HG03280 (cell line): ENCODE results near the gene GARIN5B.
A peak's percentile ranks its signal among the peaks of the same experiment; 100 is the strongest.

Experiments used
- ATAC-seq: cut with Tn5 transposase; IDR thresholded peaks from one replicate; pipeline ENCODE4 v1.9.1; 2021; ENCODE audit warnings: mild to moderate bottlenecking, moderate library complexity; ENCODE audit not compliant: unreplicated experiment

GARIN5B gene

DNA sequence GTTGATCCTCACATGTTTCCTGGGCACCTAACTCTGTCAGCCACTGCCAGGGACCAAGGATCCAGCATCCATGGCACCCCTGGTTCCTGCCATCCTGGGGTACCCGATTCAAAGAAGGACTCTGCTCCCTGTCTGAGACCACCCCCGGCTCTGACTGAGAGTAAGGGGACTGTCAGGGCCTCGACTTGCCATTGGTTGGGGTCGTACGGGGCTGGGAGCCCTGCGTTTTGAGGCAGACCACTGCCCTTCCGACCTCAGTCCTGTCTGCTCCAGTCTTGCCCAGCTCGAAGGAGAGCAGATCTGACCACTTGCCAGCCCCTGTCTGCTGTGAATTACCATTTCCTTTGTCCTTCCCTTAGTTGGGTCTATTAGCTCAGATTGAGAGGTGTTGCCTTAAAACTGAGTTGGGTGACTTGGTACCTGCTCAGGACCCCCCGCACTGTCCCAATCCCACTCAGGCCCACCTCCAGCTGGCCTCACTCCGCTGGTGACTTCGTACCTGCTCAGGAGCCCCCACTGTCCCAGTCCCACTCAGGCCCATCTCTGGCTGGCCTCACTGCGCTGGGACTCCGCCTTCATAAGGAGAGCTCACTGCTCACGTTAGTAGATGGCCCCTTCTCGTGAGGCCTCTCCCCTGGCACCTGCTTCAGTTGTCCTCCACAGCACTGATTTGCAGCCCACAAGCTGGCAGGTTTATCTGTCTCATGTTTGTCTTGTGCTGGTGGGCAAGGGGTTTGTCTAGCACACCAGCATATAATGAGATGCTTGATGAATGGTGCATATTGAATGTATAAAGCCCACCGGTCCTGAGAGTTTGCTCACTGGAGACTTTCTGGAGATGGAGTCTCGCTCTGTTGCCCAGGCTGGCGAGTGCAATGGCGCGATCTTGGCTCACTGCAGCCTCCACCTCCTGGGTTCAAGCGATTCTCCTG, 26.6 kb upstream of the GARIN5B start:
- ATAC-seq, result no peak

DNA sequence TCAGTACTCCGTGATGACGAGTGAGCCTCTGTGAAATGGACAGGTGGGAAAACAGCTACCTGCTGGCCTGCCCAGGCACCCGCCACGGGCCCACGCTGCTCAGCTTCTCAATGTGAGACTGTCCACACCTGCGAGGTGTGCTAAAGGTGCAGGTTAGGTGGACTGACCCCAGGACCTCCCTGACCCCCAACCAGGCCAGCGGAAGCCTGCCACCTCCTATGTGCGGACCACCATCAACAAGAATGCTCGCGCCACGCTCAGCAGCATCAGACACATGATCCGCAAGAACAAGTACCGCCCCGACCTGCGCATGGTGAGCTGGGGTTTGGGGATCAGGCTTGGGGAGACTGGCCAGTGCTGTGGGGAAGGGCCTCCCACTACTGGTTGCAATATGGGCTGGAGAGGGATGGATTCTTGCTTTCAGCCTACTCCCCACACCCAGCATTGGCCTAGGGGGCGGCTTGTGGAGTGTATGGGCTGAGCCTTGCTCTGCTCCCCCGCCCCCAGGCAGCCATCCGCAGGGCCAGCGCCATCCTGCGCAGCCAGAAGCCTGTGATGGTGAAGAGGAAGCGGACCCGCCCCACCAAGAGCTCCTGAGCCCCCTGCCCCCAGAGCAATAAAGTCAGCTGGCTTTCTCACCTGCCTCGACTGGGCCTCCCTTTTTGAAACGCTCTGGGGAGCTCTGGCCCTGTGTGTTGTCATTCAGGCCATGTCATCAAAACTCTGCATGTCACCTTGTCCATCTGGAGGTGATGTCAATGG, 24.9 kb upstream of the GARIN5B start:
- ATAC-seq, result no peak

DNA sequence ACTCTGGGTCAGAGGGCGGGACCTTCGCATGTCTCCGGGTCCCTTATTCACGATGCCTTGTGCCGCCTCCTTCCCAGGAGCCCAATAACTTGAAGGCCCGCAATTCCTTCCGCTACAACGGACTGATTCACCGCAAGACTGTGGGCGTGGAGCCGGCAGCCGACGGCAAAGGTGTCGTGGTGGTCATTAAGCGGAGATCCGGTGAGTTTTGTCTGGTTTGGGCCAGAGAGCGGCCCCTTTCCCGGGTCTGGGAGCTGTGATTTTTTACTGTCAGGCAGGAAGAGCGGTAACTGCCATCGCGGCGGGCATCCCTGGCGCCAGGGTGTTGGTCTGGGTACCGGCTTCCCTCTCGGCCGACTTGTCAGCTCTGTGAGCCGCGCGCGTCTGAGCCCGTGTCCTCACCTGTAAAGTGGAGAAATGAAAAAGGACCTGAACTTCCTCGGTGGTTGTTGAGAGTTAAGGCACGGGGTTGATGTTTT, 23.5 kb upstream of the GARIN5B start:
- ATAC-seq, result no peak

DNA sequence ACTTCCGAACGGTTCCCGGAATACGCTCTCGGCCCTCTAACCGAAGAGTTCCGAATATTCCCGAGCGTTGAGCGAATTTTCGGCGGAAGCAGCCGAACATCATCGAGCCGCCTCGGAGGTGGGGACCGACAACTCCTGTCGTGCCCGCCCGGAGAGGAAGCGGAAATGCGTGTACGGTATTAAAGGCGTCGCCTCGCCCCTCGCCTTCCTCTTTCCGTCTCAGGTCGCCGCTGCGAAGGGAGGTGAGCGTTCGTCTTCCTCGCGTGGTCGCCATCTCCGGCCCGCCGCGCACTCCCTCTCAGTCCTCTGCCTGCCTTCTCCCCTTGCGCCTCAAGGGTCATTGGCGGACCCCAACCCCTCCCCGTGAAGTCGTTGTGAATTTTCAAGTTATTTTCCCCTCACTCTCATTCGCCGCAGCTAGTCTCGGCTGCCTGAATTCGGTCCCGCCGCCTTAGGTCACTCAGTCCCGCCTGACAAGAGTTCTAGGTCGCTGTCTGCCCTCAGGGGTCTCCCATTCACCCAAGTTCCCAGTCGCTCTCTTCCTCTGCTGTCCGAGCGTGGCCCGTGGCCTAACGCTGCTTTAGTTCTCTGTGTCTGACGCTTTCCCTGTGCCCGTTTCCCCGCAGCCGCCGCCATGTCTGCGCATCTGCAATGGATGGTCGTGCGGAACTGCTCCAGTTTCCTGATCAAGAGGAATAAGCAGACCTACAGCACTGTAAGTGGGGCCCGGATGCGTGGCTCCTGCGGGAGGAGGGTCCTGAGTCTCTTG, 22.8 kb upstream of the GARIN5B start, which contains the start of gene RPL28:
RPL28 (plus strand) TSS at position 209 of the 769 bp plus-strand sequence; CDS start at position 635, 426 bp downstream.
- ATAC-seq, result peak; percentile 67

DNA sequence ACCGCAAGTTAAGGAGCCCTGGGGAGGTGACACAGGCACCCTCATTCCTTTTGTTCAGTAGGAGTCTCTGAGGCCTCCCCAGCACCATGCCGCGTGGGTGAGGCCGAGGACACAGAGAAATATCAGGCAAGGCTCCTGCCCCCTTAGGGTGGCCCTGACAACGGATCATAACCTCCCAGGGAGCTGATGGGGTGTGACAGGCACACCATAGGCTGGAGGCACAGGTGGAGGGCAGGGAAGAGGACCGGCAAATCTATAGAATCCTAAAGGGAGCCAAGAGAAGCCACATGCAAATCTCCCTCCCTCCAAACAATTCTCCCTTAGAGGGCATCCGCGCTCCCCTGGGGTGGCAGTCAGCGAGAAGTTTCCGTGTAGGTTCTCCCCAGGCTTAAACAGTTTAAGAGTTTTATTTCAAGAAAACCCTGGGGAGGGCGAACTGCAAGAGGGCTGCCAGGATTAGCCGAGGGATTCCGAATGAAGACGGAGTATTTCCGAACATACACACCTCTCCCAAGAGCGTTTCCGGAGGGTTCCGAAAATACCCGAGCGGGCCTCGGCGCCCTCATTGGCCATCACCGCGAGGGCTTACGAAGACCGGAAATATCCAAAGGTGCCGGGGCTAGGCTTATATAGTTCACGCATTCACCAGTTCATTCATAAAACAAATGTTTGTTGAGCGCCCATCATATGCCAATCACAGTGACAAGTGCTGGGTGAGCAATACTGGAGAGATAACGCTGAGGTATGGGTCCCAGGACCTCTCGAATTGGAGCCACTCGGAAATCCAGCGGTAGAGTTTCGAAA, 22.1 kb upstream of the GARIN5B start:
- ATAC-seq, result peak; percentile 53

DNA sequence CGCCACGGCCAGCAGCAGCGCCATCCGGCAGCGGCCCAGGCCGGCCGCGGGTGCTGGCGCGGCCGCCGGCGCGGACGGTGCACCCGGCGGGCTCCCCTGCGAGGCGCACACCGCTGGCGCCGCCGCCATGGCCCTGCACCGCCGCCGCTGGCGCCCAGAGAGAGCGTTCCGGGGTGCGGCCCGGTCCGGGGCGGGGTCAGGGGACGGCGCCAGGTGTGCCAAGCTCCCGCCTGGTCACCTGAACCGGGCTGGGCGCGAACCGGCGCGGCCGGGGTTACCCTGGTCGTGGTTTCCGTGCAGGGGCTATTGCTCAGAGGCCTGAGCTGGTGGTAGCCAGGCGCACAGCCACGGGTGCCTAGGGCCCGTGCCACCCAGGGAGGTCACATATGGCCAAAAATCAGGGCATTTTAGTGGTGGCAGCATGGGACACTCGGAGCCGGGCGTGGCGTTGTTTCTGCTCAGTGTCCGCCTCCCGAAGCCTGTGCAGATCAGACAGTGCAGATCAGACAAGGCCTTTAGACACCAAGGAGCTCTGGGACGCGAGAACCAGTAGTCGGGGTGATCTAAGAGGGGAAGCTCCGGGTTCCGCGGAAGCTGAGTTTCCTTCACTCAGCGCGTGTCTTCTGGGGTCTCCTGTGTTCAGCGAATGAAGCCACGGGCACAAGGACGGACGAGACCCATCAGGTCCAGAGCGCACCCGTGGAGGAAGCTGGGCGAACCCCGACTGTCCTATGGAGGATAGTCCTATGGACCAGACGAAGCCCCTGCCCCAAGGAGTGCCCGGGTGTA, 21.3 kb upstream of the GARIN5B start, which contains the start of gene TMEM238:
TMEM238 (minus strand) TSS at position 162 of the 789 bp plus-strand sequence; CDS start at position 129, 33 bp downstream.
- peak; percentile 25 for ATAC-seq

DNA sequence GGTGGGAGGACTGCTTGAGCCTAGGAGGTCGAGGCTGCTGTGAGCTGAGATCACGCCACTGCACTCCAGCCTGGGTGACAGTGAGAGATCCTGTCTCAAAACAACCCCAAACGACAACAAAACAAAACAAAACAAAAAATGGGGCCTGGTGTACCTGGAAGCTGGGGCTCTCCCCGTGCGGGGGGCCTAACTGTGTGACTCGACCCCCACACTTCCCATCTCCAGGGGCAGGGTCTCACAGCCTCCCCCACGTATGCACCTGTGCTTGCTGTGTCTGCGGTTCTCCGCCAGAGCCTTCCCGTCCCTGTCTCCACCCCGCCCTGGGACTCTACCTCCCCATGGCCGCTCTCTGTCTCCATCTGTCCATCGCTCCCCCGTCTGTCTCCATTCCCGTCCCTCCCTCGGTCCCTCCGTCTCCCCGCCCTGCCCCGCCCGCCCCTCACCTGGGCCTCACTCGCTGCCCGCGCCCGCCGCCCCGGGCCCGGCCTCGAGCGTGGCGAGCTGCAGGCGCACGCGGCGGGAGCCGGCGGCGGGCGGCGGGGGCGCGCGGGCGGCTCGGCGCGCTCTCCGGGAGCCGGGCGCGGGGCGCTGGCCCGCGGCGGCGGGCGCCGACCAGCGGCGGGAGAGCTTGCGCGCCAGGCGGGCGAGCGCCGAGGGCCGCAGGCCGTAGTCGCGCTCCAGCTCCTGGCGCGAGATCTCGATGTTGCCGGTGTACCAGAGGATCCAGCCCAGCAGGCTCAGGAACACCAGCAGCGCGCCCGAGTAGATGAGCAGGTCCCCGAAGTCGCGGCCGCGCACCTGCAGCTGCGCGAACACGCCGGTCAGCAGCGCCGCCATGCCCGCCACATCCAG, 20.4 kb upstream of the GARIN5B start:
- ATAC-seq, result peak; percentile 15

DNA sequence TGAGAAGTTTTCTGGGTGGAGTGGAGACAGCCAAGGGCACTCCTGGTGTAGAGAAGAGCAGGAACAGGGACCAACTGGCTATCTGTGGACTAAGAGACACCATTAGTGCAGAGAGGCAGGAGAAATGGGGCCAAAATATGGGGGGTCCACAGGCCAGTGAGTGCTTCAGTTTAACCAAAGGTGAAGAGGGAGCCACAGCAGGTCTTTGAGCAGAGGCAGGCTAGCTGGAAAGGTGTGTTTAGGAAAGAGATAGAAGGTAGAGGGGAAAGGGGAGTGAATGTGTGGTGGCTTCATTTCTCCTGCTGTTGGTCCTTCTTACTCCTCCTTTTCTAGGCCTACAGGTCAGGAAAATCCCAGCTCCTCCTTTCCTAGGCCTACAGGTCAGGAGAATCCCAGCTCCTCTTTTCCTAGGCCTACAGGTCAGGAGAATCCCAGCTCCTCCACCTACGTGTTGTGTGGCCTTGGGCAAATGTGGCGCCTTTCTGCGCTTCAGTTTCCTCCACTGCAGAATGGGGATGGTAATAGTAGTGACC, 19.5 kb upstream of the GARIN5B start:
- ATAC-seq, result no peak

DNA sequence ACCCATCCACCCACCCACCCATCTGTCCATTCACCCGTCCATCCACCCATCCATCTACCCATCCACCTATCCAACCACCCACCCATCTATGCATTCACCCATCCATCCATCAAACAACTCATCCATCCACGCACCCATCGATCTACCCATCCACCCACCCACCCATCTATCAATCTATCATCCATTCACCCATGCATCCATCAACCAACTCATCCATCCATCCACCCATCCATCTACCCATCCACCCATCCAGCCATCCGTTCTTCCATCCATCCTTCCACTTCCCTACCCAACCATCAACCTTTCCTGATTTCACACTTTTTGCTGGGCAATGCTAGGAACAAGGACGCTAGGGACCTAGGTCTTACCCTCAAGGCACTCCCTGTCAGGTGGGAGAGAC, 19.0 kb upstream of the GARIN5B start:
- no peak for ATAC-seq

DNA sequence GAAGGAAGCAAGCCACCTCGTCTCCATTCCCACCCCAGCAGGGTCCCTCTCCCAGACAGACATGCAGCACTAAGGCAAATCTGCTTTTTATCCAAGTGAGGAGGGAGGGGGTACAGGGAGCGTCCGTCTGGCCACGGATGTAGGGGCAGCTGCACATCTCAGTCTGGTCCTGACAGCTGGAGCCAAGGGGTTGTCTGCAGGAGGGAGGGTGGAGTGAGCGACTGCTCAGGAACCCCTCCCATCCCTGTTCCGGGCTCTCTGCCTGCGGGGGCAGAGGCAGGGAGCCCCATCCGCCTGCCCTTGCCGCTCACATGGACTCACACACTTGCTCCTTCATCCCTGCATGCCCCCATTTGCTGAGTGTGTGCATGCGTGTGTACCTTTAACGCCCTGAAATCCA, 16.1 kb upstream of the GARIN5B start:
- ATAC-seq, result no peak

DNA sequence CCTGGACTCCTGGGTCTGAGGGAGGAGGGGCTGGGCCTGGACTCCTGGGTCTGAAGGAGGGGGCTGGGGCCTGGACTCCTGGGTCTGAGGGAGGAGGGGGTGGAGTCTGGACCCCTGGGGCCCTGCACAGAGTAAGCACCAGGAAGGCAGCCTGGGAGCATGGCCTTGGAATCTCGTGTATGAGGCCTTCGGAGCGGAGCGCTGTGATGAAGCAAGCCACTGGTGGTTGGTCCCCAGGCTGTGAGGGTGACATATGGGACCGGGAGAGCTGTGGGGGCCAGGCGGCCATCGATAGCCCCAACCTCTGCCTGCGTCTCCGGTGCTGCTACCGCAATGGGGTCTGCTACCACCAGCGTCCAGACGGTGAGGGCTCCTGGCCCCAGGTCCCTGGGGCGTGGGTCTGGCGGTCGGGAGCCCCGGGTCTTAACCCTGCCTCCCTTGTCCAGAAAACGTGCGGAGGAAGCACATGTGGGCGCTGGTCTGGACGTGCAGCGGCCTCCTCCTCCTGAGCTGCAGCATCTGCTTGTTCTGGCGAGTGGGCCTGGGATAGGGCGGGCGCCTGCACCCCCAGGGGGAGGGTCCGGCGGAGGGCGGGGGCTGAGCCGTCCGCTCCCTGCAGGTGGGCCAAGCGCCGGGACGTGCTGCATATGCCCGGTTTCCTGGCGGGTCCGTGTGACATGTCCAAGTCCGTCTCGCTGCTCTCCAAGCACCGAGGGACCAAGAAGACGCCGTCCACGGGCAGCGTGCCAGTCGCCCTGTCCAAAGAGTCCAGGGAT, 14.5 kb upstream of the GARIN5B start:
- ATAC-seq, result no peak

DNA sequence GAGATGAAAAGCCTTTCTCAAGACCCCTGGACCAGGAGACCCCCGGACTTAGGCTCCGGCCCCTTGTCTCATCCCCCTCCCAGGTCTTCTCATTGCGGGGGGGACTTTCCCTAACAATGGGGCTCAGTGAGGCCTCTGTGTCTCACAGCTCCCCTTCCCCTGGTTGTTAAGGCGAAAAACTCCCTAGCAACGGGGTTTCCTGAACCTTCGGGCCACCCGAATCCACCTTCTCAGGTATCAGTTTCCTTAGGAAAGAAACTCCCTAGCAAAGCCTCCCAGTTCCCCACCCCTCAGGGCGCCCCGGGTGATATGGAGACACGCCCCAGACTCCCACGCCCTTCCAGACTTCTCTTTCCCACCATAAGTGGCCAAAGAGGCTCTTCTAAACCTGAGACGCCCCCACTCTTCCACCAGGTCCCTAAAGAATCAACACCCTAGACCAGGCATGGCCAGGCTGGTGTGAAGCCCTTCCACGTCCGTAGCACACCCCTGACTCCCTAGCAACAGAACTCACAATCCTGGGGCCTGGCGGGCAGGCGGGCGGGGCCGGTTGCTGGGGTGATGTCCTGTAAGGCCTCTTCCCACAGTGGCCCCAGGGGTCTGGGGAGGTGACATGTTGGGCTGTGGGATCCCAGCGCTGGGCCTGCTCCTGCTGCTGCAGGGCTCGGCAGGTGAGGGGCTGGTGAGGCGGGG, 13.3 kb upstream of the GARIN5B start, which contains the start of gene TMEM190:
TMEM190 (plus strand) TSS at position 586 of the 693 bp plus-strand sequence; CDS start at position 614, 28 bp downstream.
- ATAC-seq, result no peak

DNA sequence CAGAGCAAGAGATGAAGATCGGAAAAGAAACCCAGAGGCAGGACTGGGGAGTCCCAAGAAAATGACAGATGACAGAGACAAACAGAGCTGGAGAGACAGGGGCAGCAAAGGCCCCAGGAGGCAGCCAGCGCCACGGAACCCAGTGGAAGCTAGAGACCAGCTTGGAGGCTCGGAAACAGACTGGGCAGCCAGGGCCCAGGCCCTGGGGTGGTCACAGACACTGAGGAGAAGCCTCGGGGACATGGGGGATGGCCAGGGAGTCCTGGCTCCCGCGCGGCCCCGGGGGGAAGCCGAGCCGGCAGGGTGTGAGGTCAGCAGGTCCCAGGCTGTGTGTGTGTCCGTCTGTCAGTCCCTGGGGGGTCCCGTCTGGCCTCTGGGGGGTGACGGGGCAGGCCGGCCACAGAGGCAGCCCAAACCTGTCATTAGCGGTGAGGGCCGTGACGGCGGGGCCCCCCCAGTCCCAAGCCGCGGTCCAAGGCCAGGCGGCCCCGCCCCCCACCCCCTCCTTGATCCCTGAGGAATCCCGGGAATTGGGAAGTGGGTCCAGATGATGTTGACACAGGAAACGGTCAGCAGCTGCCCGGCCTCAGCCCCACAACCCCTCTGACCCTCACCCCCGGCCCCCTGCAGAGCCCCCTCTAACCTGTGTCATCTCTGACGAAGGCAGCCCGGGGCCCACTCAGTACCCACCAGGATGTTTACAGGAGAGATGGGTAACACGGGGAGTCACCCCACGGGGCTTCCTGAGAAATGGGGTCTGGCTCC, 11.1 kb upstream of the GARIN5B start:
- no peak for ATAC-seq

DNA sequence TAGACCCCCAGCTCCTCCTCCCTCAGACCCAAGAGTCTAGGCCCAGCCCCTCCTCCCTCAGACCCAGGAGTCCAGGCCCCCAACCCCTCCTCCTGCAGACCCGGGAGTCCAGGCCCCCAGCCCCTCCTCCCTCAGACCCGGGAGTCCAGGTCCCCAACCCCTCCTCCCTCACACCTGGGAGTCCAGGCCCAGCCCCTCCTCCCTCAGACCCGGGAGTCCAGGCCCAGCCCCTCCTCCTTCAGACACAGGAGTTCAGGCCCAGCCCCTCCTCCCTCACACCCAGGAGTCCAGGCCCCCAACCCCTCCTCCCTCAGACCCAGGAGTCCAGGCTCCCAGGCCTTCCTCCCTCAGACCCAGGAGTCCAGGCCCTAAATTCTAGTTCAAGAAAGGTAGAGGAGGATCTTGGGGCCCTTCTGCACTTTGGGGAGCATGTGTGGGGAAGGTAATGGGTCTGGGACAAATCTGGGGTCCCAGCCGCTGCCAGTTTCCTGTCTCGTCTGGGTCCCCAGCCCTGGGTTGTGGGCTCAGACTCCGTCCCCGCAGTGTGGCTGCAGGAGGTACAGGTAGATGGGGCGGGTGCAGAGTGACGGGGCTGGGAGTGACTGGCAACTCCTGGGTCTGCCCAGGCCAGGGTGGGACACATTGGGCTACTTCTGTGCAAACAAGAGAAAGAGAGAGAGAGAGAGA, 10.4 kb upstream of the GARIN5B start:
- no peak for ATAC-seq
